Measurements from ENCODE around the gene SMG5.

DNA sequence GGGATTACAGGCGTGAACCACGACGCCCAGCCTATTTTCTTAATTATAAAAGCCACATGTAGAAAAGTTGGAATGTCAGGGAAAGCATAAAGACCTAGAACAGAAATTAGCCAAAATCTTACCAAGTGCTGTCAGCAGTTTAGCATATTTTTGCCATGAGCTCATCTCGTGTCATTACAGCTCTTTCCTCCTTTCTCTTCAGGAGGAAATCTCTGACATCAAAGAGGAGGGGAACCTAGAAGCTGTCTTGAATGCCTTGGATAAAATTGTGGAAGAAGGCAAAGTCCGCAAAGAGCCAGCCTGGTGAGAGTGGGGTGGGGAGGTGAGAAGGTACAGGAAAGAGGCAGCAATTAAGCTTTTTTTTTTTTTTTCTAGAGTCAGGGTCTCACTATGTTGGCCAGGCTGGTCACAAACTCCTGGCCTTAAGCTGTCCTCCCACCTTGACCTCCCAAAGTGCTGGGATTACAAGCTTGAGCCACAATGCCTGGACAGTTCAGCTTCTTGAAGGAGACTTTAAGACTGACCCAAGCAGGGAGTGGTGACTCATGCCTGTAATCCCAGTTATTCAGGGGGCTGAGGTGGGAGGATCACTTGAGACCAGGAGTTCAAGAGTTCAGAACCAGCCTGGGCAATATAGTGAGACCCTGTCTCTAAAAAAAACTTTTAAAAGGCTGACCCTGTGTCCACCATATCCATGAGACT, 49.0 kb downstream of the SMG5 start:
- TF ChIP-seq POLR2AphosphoS5 (IDR thresholded peaks at IDR 0.05; ENCODE audit: low read depth, low read length), result no peak
- no peak for TF ChIP-seq SIN3A (IDR thresholded peaks at IDR 0.05; ENCODE audit: borderline replicate concordance, insufficient read depth, low read length)
- no peak for TF ChIP-seq TAF1 (IDR thresholded peaks at IDR 0.05; ENCODE audit: borderline replicate concordance, insufficient read depth, low read length)
